HCT116 (cell line): Measurements from ENCODE around the gene GSTM1. TPM values are rescaled to one million over a fixed set of nuclear protein-coding genes. Genes with fewer than 3 reads are reported as not detected.

ENCODE experiments used
- ATAC-seq: fragments of 200-7000 bp; cut with Tn5 transposase; 2 replicates; pipeline ENCODE4 v1.9.1; 2020; ENCODE audit warnings: mild to moderate bottlenecking, moderate library complexity
- BruUV-seq: library from RNA; stranded (reverse); fragments of 400-500 nt; replicated peaks from 2 replicates; lab custom pipeline; 2021; lab: Mats Ljungman, UMichigan
- CTCF ChIA-PET: fragments of 300-600 bp; sonication (Branson Sonifier 250); formaldehyde crosslinking; loops from one replicate; lab custom pipeline; 2021; ENCODE audit warnings: antibody characterized with exemption; lab: Charles Lee
- POLR2A ChIA-PET: fragments of 300-600, 350-600 bp; sonication (Branson Sonifier 250); formaldehyde crosslinking; loops from one replicate; lab custom pipeline; 2021; ENCODE audit warnings: antibody characterized with exemption; lab: Charles Lee
- RAD21 ChIA-PET, 2 experiments: fragments of 300-600 bp; sonication (Branson Sonifier 250); formaldehyde crosslinking; loops; one replicate each; lab custom pipeline; 2023; ENCODE audit warnings: low total read pairs in 2 of 2; ENCODE audit not compliant: uncharacterized antibody in 2 of 2, unreplicated experiment in 2 of 2, low non-redundant PET in 1 of 2; lab: Charles Lee
- DNase-seq: peaks from one replicate; pipeline ENCODE4 v3.0.0-alpha.2; 2010; ENCODE audit warnings: low read depth, low spot score
- H2AFZ ChIP-seq: fragments of 200-600 bp; shearing (Covaris generic), sonication (generic); 2 replicates; pipeline ENCODE4 v1.6.1; 2017; ENCODE audit warnings: low read depth, mixed run types, mixed read lengths, antibody characterized with exemption, low read length; ENCODE audit not compliant: poor library complexity, severe bottlenecking
- H3K27ac ChIP-seq: 2 replicates; pipeline ENCODE4 v1.5.1; 2012; ENCODE audit warnings: low read depth, low read length
- H3K27me3 ChIP-seq: fragments of 200-600 bp; sonication (generic); 2 replicates; pipeline ENCODE4 v1.6.1; 2016; ENCODE audit warnings: mixed run types, low read length, mixed read lengths; ENCODE audit not compliant: insufficient read depth
- H3K36me3 ChIP-seq, 2 experiments: fragments of 200-500 bp in 1 of 2; fragments of 200-600 bp in 1 of 2; sonication (Bioruptor generic) in 1 of 2; sonication (generic) in 1 of 2; 2 replicates each; pipeline versions ENCODE4 v1.5.1 to v1.6.1; 2014 to 2016; ENCODE audit warnings: low read length in 2 of 2, inconsistent platforms in 1 of 2, mixed read lengths in 1 of 2, mixed run types in 1 of 2; ENCODE audit not compliant: insufficient read depth in 2 of 2, control insufficient read depth in 1 of 2
- H3K4me1 ChIP-seq, 2 experiments: fragments of 200-600 bp in 1 of 2; sonication (generic) in 1 of 2; 2 replicates each; pipeline versions ENCODE4 v1.5.1 to v1.6.1; 2012 to 2017; ENCODE audit warnings: low read length in 2 of 2, inconsistent platforms in 1 of 2, mild to moderate bottlenecking in 1 of 2, mixed read lengths in 1 of 2, mixed run types in 1 of 2, moderate library complexity in 1 of 2; ENCODE audit not compliant: insufficient read depth in 2 of 2, control insufficient read depth in 1 of 2
- H3K4me2 ChIP-seq: fragments of 200-600 bp; sonication (generic); 2 replicates; pipeline ENCODE4 v1.6.1; 2017; ENCODE audit warnings: mixed run types, low read length, mixed read lengths
- H3K4me3 ChIP-seq, 2 experiments: fragments of 200-600 bp in 1 of 2; sonication (generic) in 1 of 2; replicated peaks in 1 of 2; 2 replicates each; pipeline ENCODE4 v1.5.1; 2011 to 2016; ENCODE audit warnings: low read length in 2 of 2, control low read depth in 1 of 2, low read depth in 1 of 2, mild to moderate bottlenecking in 1 of 2, mixed read lengths in 1 of 2, mixed run types in 1 of 2
- H3K79me2 ChIP-seq: fragments of 200-600 bp; sonication (generic); 2 replicates; pipeline ENCODE4 v1.6.1; 2017; ENCODE audit warnings: mild to moderate bottlenecking, mixed run types, low read length, moderate library complexity, mixed read lengths; ENCODE audit not compliant: insufficient read depth
- H3K9ac ChIP-seq: fragments of 200-600 bp; sonication (generic); 2 replicates; pipeline ENCODE4 v1.6.1; 2016; ENCODE audit warnings: low read length, mixed read lengths
- H3K9me2 ChIP-seq: fragments of 200-600 bp; sonication (generic), shearing (Covaris generic); 2 replicates; pipeline ENCODE4 v1.6.1; 2017; ENCODE audit warnings: mixed run types, mild to moderate bottlenecking, moderate library complexity; ENCODE audit not compliant: insufficient read depth
- H3K9me3 ChIP-seq, 2 experiments: fragments of 200-500 bp in 1 of 2; fragments of 200-600 bp in 1 of 2; sonication (Bioruptor generic) in 1 of 2; sonication (generic) in 1 of 2; 2 replicates each; pipeline ENCODE4 v1.6.1; 2014 to 2017; ENCODE audit warnings: low read length in 2 of 2, mixed read lengths in 2 of 2, inconsistent platforms in 1 of 2, low read depth in 1 of 2, mild to moderate bottlenecking in 1 of 2, mixed run types in 1 of 2, moderate library complexity in 1 of 2; ENCODE audit not compliant: control insufficient read depth in 1 of 2, insufficient read depth in 1 of 2
- H4K20me1 ChIP-seq: fragments of 200-600 bp; sonication (generic), shearing (Covaris generic); 2 replicates; pipeline ENCODE4 v1.6.1; 2017; ENCODE audit warnings: mixed run types, mild to moderate bottlenecking, moderate library complexity; ENCODE audit not compliant: insufficient read depth
- ATF3 ChIP-seq: IDR thresholded peaks from 2 replicates; pipeline ENCODE4 v1.6.1; 2012
- CEBPB ChIP-seq: IDR thresholded peaks from 2 replicates; pipeline ENCODE4 v1.6.1; 2012; ENCODE audit warnings: low read depth
- EGR1 ChIP-seq: IDR thresholded peaks from 2 replicates; pipeline ENCODE4 v1.6.1; 2012; ENCODE audit warnings: low read depth
- MAX ChIP-seq: IDR thresholded peaks from 2 replicates; pipeline ENCODE4 v1.6.1; 2012
- POLR2AphosphoS5 ChIP-seq: IDR thresholded peaks from 2 replicates; pipeline ENCODE4 v1.6.1; 2011; ENCODE audit warnings: mild to moderate bottlenecking, low read depth, low read length, moderate library complexity
- SIN3A ChIP-seq: IDR thresholded peaks from 2 replicates; pipeline ENCODE4 v1.6.1; 2012; ENCODE audit warnings: low read depth
- TCF7L2 ChIP-seq: IDR thresholded peaks from 2 replicates; pipeline ENCODE4 v1.7.0; 2011; ENCODE audit warnings: borderline replicate concordance, inconsistent platforms; ENCODE audit not compliant: insufficient read depth, insufficient read length; ENCODE audit errors: extremely low read depth
- YY1 ChIP-seq: IDR thresholded peaks from 2 replicates; pipeline ENCODE4 v1.6.1; 2011; ENCODE audit warnings: low read length, low read depth, moderate library complexity, mild to moderate bottlenecking; ENCODE audit not compliant: insufficient replicate concordance; ENCODE audit errors: extremely low read depth
- ZBTB33 ChIP-seq: IDR thresholded peaks from 2 replicates; pipeline ENCODE4 v1.6.1; 2011; ENCODE audit warnings: mild to moderate bottlenecking, low read length, moderate library complexity; ENCODE audit not compliant: insufficient replicate concordance; ENCODE audit errors: extremely low read depth
- ZNF274 ChIP-seq: fragments of 200-500 bp; sonication (Bioruptor generic); IDR thresholded peaks from 2 replicates; pipeline ENCODE4 v1.6.1; 2014; ENCODE audit warnings: mild to moderate bottlenecking, low read depth, low read length, inconsistent platforms
- intact Hi-C: fragments of 100-400 bp; cut with micrococcal nuclease; formaldehyde crosslinking; loops from 2 replicates; pipeline ENCODE4 v1.10.0; 2022
- total RNA-seq: library from RNA; stranded (reverse); gene quantifications from one replicate; pipeline ENCODE4 v1.2.1, GENCODE V29; 2021; ENCODE audit not compliant: unreplicated experiment
- TF ChIP-seq, protein P1 (sequence below): IDR thresholded peaks from 2 replicates; pipeline ENCODE4 v1.6.1; 2012; ENCODE audit warnings: low read depth

Gene GSTM1
- total RNA-seq, 1 experiment from 2014 or later = not detected

GRCh38 chr1:109667452-109668122, 20.0 kb upstream of the GSTM1 start, which contains the start of gene GSTM2:
GSTM2 (plus strand) TSS chr1:109668057; CDS start chr1:109668116, 59 bp downstream.
- Histone ChIP-seq H3K27me3 (no peaks in the 10 kb centered on the region), H3K9ac (no peak within 1 kb of the TSS), H3K4me1 (peaks cover 0 to 4% of the 10 kb centered on the region in 2 experiments; a peak in 1 of 4 replicates), H3K9me3 (no peaks in the 10 kb centered on the region), H3K4me2 (no peak within 1 kb of the TSS), H3K9me2 (no peaks in the 10 kb centered on the region), H3K36me3 (no peaks in the 10 kb centered on the region), H3K79me2 (no peaks in the 10 kb centered on the region), H2AFZ (no peak within 1 kb of the TSS), H3K4me3 (no peak within 1 kb of the TSS), H4K20me1 (no peaks in the 10 kb centered on the region), H3K27ac (no peak within 1 kb of the TSS)
- DNase-seq (no peak), ATAC-seq (peak; percentile 74)
- ChIA-PET RAD21 (no interaction called here), CTCF (no interaction called here), POLR2A (no interaction called here)
- intact Hi-C loops = no loop called here
- no TSS peak for BruUV-seq
- TF ChIP-seq ZNF274 (no peak), CEBPB (no peak), TCF7L2 (no peak), POLR2AphosphoS5 (no peak), EGR1 (no peak), ZBTB33 (no peak), ATF3 (no peak), YY1 (no peak), SIN3A (no peak), MAX (no peak)
- TF ChIP-seq, protein P1, sequence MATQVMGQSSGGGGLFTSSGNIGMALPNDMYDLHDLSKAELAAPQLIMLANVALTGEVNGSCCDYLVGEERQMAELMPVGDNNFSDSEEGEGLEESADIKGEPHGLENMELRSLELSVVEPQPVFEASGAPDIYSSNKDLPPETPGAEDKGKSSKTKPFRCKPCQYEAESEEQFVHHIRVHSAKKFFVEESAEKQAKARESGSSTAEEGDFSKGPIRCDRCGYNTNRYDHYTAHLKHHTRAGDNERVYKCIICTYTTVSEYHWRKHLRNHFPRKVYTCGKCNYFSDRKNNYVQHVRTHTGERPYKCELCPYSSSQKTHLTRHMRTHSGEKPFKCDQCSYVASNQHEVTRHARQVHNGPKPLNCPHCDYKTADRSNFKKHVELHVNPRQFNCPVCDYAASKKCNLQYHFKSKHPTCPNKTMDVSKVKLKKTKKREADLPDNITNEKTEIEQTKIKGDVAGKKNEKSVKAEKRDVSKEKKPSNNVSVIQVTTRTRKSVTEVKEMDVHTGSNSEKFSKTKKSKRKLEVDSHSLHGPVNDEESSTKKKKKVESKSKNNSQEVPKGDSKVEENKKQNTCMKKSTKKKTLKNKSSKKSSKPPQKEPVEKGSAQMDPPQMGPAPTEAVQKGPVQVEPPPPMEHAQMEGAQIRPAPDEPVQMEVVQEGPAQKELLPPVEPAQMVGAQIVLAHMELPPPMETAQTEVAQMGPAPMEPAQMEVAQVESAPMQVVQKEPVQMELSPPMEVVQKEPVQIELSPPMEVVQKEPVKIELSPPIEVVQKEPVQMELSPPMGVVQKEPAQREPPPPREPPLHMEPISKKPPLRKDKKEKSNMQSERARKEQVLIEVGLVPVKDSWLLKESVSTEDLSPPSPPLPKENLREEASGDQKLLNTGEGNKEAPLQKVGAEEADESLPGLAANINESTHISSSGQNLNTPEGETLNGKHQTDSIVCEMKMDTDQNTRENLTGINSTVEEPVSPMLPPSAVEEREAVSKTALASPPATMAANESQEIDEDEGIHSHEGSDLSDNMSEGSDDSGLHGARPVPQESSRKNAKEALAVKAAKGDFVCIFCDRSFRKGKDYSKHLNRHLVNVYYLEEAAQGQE = no peak
